ACC112 (cell line): ENCODE measurements around the gene BLOC1S2.
"Not testable (repeated sequence)": the region's sequence is repeated elsewhere in the genome, so short reads cannot be mapped to it uniquely, and the experiment has no call there.

Experiments used
- H2AFZ ChIP-seq: fragments of 200-600 bp; sonication (generic); one replicate; pipeline ENCODE4 v1.6.0; 2017; ENCODE audit warnings: antibody characterized with exemption, low read length; ENCODE audit not compliant: unreplicated experiment
- H3K27ac ChIP-seq: fragments of 200-600 bp; sonication (generic); 2 replicates; pipeline ENCODE4 v1.5.1; 2014; ENCODE audit warnings: low read depth, mild to moderate bottlenecking, antibody characterized with exemption, low read length, moderate library complexity
- H3K27me3 ChIP-seq: fragments of 200-600 bp; sonication (generic); 2 replicates; pipeline ENCODE4 v1.6.1; 2014; ENCODE audit warnings: mild to moderate bottlenecking, antibody characterized with exemption, low read length, moderate library complexity, mixed read lengths; ENCODE audit not compliant: insufficient read depth
- H3K36me3 ChIP-seq: fragments of 200-600 bp; sonication (generic); 2 replicates; pipeline ENCODE4 v1.6.1; 2016; ENCODE audit warnings: mild to moderate bottlenecking, antibody characterized with exemption, low read length, moderate library complexity, mixed read lengths; ENCODE audit not compliant: insufficient read depth
- H3K4me1 ChIP-seq: fragments of 200-600 bp; sonication (generic); one replicate; pipeline ENCODE4 v1.6.1; 2016; ENCODE audit warnings: low read length, mixed read lengths; ENCODE audit not compliant: insufficient read depth, unreplicated experiment, control insufficient read depth
- H3K4me3 ChIP-seq: fragments of 200-600 bp; sonication (generic); 2 replicates; pipeline ENCODE4 v1.5.1; 2014; ENCODE audit warnings: mild to moderate bottlenecking, low read depth, low read length
- H3K79me2 ChIP-seq: fragments of 200-600 bp; sonication (generic); one replicate; pipeline ENCODE4 v1.6.0; 2016; ENCODE audit warnings: low read length; ENCODE audit not compliant: control insufficient read depth, unreplicated experiment, insufficient read depth

The BLOC1S2 gene

DNA sequence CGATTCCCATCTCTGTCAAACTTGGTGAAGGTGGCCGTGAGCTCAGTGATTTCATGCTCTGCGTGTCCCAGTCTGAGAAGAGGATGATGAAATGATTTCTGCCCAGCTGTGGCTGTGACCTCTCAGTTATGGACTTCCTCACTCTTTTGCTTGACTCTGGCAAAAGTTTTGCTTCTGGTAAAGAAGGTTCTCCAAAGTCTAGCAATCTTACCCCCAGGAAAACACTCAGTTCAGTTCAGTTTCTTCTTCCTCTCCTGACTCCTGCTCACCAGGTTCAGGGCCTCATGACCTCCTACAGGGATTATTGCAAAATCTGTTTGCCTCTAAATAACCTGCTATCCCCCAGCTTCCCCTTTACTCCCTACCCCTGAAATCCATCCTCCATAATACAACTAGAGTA lies 4.9 kb upstream of the BLOC1S2 start:
- H2AFZ ChIP-seq: no peak overlapping the region
- H3K27me3 ChIP-seq: peaks cover 14% of the 10 kb centered on the region
- H3K79me2 ChIP-seq: no peaks in the 10 kb centered on the region
- H3K36me3 ChIP-seq: no peaks in the 10 kb centered on the region
- H3K4me3 ChIP-seq: no peak overlapping the region
- peaks cover 10% of the 10 kb centered on the region for H3K4me1 ChIP-seq
- no peak overlapping the region for H3K27ac ChIP-seq

- Histone ChIP-seq H3K79me2 (peaks cover 13% of the 10 kb centered on the region), H2AFZ (no peak overlapping the region), H3K4me1 (peaks cover 17% of the 10 kb centered on the region), H3K27me3 (0 out of 2 replicates have a peak, but pooled peaks cover 4% of the 10 kb centered on the region), H3K27ac (no peak overlapping the region), H3K36me3 (no peaks in the 10 kb centered on the region), H3K4me3 (no peak overlapping the region)
Measured at GRCh38 chr10:100289641-100290040, 3.2 kb upstream of the BLOC1S2 start.

DNA sequence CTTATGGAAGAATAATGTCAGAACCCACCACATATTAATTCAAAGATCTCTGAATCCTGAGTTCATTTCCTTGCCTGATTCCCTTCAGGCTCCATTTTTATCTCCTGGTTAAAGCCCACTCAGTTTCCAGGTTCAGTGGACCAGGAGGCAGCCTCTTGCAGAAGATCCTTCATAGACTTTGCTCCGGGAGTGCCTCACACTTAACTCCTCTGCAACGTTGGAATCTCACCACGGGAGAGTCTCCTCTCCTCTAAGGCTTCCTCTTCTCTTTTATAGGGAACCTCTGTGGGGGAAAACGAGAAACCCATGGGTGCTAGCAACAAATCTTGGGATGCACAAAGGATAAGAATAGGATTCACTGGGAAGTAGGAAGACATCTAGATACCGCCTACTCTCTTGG lies 1.7 kb upstream of the BLOC1S2 start:
- H3K27ac ChIP-seq: no peak overlapping the region
- H3K4me1 ChIP-seq: peaks cover 17% of the 10 kb centered on the region
- 0 out of 2 replicates have a peak, but pooled peaks cover 4% of the 10 kb centered on the region for H3K36me3 ChIP-seq
- H3K4me3 ChIP-seq: no peak overlapping the region
- peaks cover 27% of the 10 kb centered on the region for H3K79me2 ChIP-seq
- H2AFZ ChIP-seq: no peak overlapping the region
- no peaks in the 10 kb centered on the region for H3K27me3 ChIP-seq

- H3K4me1 ChIP-seq: peaks cover 16% of the 10 kb centered on the region
- no peak overlapping the region for H2AFZ ChIP-seq
- H3K79me2 ChIP-seq: peaks cover 31% of the 10 kb centered on the region
- H3K27me3 ChIP-seq: no peaks in the 10 kb centered on the region
- H3K4me3 ChIP-seq: no peak overlapping the region
- 0 out of 2 replicates have a peak, but pooled peaks cover 4% of the 10 kb centered on the region for H3K36me3 ChIP-seq
- no peak overlapping the region for H3K27ac ChIP-seq
Measured at GRCh38 chr10:100287756-100288155, 1.3 kb upstream of the BLOC1S2 start.

DNA sequence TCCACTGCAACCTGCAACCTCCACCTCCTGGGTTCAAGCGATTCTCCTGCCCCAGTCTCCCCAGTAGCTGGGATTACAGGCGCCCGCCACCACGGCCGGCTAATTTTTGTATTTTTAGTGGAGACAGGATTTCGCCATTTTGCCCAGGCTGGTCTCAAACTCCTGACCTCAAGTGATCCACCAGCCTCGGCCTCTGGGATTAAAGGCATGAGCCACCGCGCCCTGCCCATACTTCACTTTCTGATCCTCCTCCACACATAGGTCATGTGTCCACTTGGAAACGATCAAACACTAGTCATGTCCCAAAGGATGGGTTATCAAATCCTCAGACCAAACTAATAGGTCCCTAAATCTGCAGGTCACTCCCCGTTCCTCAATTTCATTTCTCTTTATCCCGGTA lies 1.2 kb downstream of the BLOC1S2 start:
- H3K4me3 ChIP-seq: peak overlapping the region; percentile 94
- peak overlapping the region; percentile 12 for H2AFZ ChIP-seq
- peaks cover 46% of the 10 kb centered on the region for H3K79me2 ChIP-seq
- H3K27ac ChIP-seq: peak overlapping the region; percentile 81
- H3K27me3 ChIP-seq, H3K36me3 ChIP-seq: not testable (repeated sequence)
- H3K4me1 ChIP-seq: peaks cover 12% of the 10 kb centered on the region

DNA sequence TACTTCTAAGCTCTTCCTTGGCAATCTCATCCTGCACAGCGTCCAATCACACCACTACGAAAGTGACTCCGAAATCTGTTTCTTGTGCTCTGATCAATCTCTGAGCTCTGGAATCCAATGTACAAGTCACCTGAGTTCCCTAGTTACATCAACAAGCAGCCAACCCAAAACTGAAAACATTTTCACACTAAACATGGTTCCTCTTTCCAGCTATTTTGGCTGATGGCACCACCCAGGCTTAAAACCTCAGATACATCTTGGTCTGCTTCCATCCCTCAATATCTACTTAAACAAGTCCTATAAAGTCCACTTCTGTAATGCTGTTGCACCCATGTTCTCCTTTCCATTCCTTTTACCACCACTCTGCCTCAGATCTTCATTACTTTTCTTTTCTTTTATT lies 3.6 kb downstream of the BLOC1S2 start:
- Histone ChIP-seq H3K4me3 (no peak overlapping the region), H3K79me2 (peaks cover 46% of the 10 kb centered on the region), H3K27ac (no peak overlapping the region), H3K4me1 (peaks cover 12% of the 10 kb centered on the region), H3K36me3 (peaks cover 15% of the 10 kb centered on the region; the same call in 1 of the 2 replicates), H2AFZ (no peak overlapping the region), H3K27me3 (no peaks in the 10 kb centered on the region)

GRCh38 chr10:100276971-100277370 lies 9.5 kb downstream of the BLOC1S2 start:
- not testable (repeated sequence) for H3K27me3 ChIP-seq, H3K4me3 ChIP-seq, H3K79me2 ChIP-seq, H3K27ac ChIP-seq, H2AFZ ChIP-seq, H3K4me1 ChIP-seq
- H3K36me3 ChIP-seq: peaks cover 32% of the 10 kb centered on the region

DNA sequence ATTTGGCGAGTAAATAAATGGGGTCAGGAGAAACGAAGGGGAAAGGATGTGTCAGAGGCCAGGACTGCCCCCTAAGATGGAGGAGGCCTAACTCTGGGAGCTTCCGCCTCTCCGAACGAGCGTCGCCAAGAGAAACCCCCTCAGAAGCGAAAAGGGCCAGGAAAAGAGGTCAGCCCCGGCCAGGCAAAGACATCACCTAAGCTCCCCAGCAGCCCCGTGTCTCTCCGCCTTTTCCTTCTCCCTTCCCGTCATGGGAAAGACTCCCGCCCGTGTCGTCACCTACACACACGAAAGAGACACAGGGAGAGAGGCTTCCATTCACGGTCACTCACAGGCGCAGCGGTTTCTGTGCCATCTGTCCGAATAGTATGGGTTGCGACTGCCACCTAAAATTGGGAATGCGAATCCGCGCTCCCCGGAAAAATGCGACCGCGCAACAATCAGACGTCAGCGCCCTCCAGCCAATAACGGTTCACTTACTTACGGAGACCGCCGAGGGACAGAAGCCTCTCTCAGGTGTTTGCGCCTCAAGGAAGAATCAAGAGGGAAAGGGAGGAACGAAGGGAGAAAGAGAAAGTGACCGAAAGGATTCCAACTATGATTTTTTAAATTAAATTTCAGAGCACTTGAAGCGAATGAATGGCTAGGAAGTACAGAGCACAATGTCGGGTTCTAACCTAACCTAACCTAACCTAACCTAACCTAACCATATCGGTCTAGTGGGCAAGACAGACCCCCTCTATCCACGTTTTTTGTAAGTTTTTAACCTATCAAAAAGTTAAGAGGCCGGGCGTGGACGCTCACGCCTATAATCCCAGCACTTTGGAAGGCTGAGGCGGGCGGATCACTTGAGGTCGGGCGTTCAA lies 19.0 kb downstream of the BLOC1S2 start, which contains the start of gene CWF19L1:
CWF19L1 (minus strand) TSS at position 400 of the 866 bp plus-strand sequence; CDS start at position 355, 45 bp downstream.
- peak within 1 kb of the TSS; percentile 100 for H2AFZ ChIP-seq
- 0 out of 2 replicates have a peak, but pooled peaks cover 3% of the 10 kb centered on the region for H3K36me3 ChIP-seq
- peaks cover 6% of the 10 kb centered on the region for H3K4me1 ChIP-seq
- H3K79me2 ChIP-seq: peaks cover 29% of the 10 kb centered on the region
- H3K4me3 ChIP-seq: peak within 1 kb of the TSS; percentile 93
- no peaks in the 10 kb centered on the region for H3K27me3 ChIP-seq
- H3K27ac ChIP-seq: peak within 1 kb of the TSS; percentile 70

GRCh38 chr10:100265821-100266485 lies 20.5 kb downstream of the BLOC1S2 start:
- H3K79me2 ChIP-seq: peaks cover 29% of the 10 kb centered on the region
- H2AFZ ChIP-seq: no peak overlapping the region
- peaks cover 6% of the 10 kb centered on the region for H3K4me1 ChIP-seq
- no peaks in the 10 kb centered on the region for H3K27me3 ChIP-seq
- no peak overlapping the region for H3K27ac ChIP-seq
- H3K4me3 ChIP-seq: peak overlapping the region; percentile 93
- H3K36me3 ChIP-seq: no peaks in the 10 kb centered on the region

GRCh38 chr10:100254191-100254590 lies 32.3 kb downstream of the BLOC1S2 start:
- H3K4me1 ChIP-seq: no peaks in the 10 kb centered on the region
- no peak overlapping the region for H2AFZ ChIP-seq
- peaks cover 10% of the 10 kb centered on the region for H3K36me3 ChIP-seq
- H3K27ac ChIP-seq: no peak overlapping the region
- H3K4me3 ChIP-seq: no peak overlapping the region
- no peaks in the 10 kb centered on the region for H3K27me3 ChIP-seq
- H3K79me2 ChIP-seq: peaks cover 3% of the 10 kb centered on the region
